Cardiac muscle cell (in vitro differentiated cells and primary cell): ENCODE measurements around the gene CGNL1. TPM values are rescaled to one million over a fixed set of nuclear protein-coding genes. Genes with fewer than 3 reads are reported as not detected.

Source experiments
- DNase-seq, 2 donors: peaks; one replicate each; pipeline versions ENCODE4 v3.0.0 to v3.0.0-alpha.2; 2010 to 2017; ENCODE audit warnings: low read depth in 1 of 2, low spot score in 1 of 2
- H3K27ac ChIP-seq: fragments of 200-600 bp; sonication (generic); 2 replicates; pipeline ENCODE4 v1.5.1; 2016
- H3K27me3 ChIP-seq: fragments of 200-600 bp; sonication (generic); 2 replicates; pipeline ENCODE4 v1.6.0; 2016; ENCODE audit warnings: control low read depth
- H3K36me3 ChIP-seq: fragments of 200-600 bp; sonication (generic); 2 replicates; pipeline ENCODE4 v1.5.1; 2016; ENCODE audit warnings: control low read depth
- H3K4me1 ChIP-seq: fragments of 200-600 bp; sonication (generic); 2 replicates; pipeline ENCODE4 v1.8.1; 2017; ENCODE audit warnings: low read depth, mild to moderate bottlenecking, mixed run types
- H3K4me3 ChIP-seq: fragments of 200-600 bp; sonication (generic); 2 replicates; pipeline ENCODE4 v1.5.1; 2016; ENCODE audit warnings: mild to moderate bottlenecking
- H3K9me3 ChIP-seq: fragments of 200-600 bp; sonication (generic); 2 replicates; pipeline ENCODE4 v1.5.1; 2017; ENCODE audit warnings: low read depth, mild to moderate bottlenecking, control low read depth
- polyA plus RNA-seq: library from polyadenylated mRNA; unstranded; fragments of >200 nt; fragmentation: Nextera tagmentation; extraction: Ambion mirVana; gene quantifications from 2 replicates; pipeline ENCODE4 v1.2.1, GENCODE V29; 2016
- total RNA-seq: library from RNA; depleted of rRNA; stranded (reverse); fragments of >200 nt; gene quantifications from 2 replicates; pipeline ENCODE4 v1.2.3, GENCODE V29; 2016
- TF ChIP-seq, protein P1 (sequence below): IDR thresholded peaks from 2 replicates; pipeline ENCODE4 v1.5.1; 2012; ENCODE audit warnings: low read depth, mild to moderate bottlenecking, low read length

The CGNL1 gene
- total and polyA plus RNA-seq, 2 experiments from 2014 or later: 62.9 to 134 TPM

GRCh38 chr15:57567891-57568290 is 191.6 kb downstream of the CGNL1 start:
- no peaks in the 10 kb centered on the region for H3K36me3 ChIP-seq
- TF ChIP-seq, protein P1, sequence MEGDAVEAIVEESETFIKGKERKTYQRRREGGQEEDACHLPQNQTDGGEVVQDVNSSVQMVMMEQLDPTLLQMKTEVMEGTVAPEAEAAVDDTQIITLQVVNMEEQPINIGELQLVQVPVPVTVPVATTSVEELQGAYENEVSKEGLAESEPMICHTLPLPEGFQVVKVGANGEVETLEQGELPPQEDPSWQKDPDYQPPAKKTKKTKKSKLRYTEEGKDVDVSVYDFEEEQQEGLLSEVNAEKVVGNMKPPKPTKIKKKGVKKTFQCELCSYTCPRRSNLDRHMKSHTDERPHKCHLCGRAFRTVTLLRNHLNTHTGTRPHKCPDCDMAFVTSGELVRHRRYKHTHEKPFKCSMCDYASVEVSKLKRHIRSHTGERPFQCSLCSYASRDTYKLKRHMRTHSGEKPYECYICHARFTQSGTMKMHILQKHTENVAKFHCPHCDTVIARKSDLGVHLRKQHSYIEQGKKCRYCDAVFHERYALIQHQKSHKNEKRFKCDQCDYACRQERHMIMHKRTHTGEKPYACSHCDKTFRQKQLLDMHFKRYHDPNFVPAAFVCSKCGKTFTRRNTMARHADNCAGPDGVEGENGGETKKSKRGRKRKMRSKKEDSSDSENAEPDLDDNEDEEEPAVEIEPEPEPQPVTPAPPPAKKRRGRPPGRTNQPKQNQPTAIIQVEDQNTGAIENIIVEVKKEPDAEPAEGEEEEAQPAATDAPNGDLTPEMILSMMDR: no peak
- H3K4me1 ChIP-seq: peaks cover 3% of the 10 kb centered on the region
- no peak overlapping the region for H3K27ac ChIP-seq
- H3K27me3 ChIP-seq: no peaks in the 10 kb centered on the region
- peak in 1 of 2 donors; percentile 40 for DNase-seq
- no peak overlapping the region for H3K4me3 ChIP-seq
- no peaks in the 10 kb centered on the region for H3K9me3 ChIP-seq

- TF ChIP-seq, protein P1: no peak
- no peak overlapping the region for H3K4me3 ChIP-seq
- no peaks in the 10 kb centered on the region for H3K36me3 ChIP-seq
- DNase-seq: no peak
- no peak overlapping the region for H3K27ac ChIP-seq
- H3K9me3 ChIP-seq: no peaks in the 10 kb centered on the region
- no peaks in the 10 kb centered on the region for H3K27me3 ChIP-seq
- H3K4me1 ChIP-seq: peaks cover 1% of the 10 kb centered on the region
These were observed 192.0 kb downstream of the CGNL1 start for GRCh38 chr15:57568299-57568698.

DNA sequence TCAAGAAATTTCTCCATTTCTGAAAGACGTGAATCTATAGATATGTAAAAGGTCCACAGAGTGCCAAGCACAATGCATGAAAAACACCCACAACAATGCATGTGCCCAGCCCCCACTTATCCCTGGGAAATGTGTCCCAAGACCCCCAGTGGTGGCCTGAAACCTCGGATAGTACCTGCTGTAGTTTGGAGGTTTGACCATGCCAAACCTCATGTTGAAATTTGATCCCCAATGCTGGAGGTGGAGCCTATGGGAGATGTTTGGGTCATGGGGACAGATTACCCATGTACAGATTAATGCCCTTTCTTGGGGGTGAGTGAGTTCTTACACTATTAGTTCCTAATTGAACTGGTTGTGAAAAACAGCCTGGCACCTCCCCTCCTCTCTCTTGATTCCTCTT is 194.0 kb downstream of the CGNL1 start:
- Histone ChIP-seq H3K27ac (no peak overlapping the region), H3K4me1 (peaks cover 4% of the 10 kb centered on the region), H3K27me3 (no peaks in the 10 kb centered on the region), H3K4me3 (no peak overlapping the region), H3K36me3 (no peaks in the 10 kb centered on the region), H3K9me3 (no peaks in the 10 kb centered on the region)
- TF ChIP-seq, protein P1: no peak
- no peak for DNase-seq

GRCh38 chr15:57570994-57571393 is 194.7 kb downstream of the CGNL1 start:
- Histone ChIP-seq H3K4me1 (peaks cover 4% of the 10 kb centered on the region), H3K27ac (no peak overlapping the region)

DNA sequence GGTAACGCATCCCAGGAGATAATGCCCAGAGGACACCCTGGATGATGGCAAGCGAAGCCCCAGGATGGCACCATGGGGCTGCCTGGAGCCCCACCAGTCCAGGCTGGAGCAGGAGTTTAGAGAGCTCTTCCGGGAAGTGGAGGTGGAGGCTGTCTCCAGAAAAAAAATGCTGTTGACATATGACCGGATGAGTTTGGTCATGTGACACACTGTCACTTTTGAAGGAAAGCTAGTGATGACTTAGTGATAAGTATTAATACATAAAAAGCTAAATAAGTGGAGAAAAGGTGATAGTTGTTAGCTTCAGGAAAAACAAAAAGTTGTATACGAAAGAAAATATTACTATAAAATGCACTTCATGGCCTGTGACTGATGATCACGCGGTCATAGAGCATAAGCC is 195.4 kb downstream of the CGNL1 start:
- H3K4me1 ChIP-seq: peaks cover 4% of the 10 kb centered on the region
- H3K27ac ChIP-seq: no peak overlapping the region
- no peaks in the 10 kb centered on the region for H3K9me3 ChIP-seq
- no peak for DNase-seq
- no peaks in the 10 kb centered on the region for H3K36me3 ChIP-seq
- TF ChIP-seq, protein P1: no peak
- H3K4me3 ChIP-seq: no peak overlapping the region
- H3K27me3 ChIP-seq: no peaks in the 10 kb centered on the region

More at GRCh38 chr15:57570994-57571393, 194.7 kb downstream of the CGNL1 start:
- DNase-seq: peak in 1 of 2 donors; percentile 63
- Histone ChIP-seq H3K4me3 (no peak overlapping the region), H3K9me3 (no peaks in the 10 kb centered on the region), H3K27me3 (no peaks in the 10 kb centered on the region), H3K36me3 (no peaks in the 10 kb centered on the region)
- TF ChIP-seq, protein P1: no peak

DNA sequence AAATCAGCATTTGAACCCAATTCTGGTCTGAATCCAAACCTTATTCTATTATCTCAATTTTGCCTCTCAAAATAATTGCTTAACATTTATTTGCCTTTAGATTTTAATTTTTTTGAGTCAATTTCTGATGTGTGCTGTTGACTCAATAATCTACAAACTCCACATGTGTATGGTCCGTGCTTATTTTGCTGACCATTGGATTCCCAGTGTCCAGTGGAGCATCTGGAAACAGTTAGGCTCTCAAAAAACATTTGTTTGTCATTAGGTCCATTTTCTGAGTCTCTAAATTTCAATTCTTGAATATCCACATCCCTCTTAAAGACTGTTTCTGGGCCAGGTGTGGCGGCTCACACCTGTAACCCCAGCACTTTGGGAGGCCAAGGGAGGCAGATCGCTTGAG is 196.2 kb downstream of the CGNL1 start:
- Histone ChIP-seq H3K27me3 (no peaks in the 10 kb centered on the region), H3K4me1 (peaks cover 4% of the 10 kb centered on the region), H3K9me3 (no peaks in the 10 kb centered on the region), H3K4me3 (no peak overlapping the region), H3K27ac (no peak overlapping the region), H3K36me3 (no peaks in the 10 kb centered on the region)
- DNase-seq: no peak
- TF ChIP-seq, protein P1: no peak
